RWPE2 (cell line): ENCODE data around the gene CCL7.

ENCODE experiments used
- ATAC-seq: fragments of 200-7000 bp; cut with Tn5 transposase; 3 replicates; pipeline ENCODE4 v1.9.1; 2021; ENCODE audit warnings: low read depth
- DNase-seq: peaks from one replicate; pipeline ENCODE4 v3.0.0-alpha.2; 2020; ENCODE audit warnings: low spot score
- H3K27ac ChIP-seq: fragments of 450-650 bp; 2 replicates; pipeline ENCODE4 v1.5.1; 2017; ENCODE audit warnings: mild to moderate bottlenecking; ENCODE audit not compliant: poor library complexity, severe bottlenecking
- H3K27me3 ChIP-seq: fragments of 250-450 bp; sonication (Bioruptor Pico); 2 replicates; pipeline ENCODE4 v1.5.1; 2021; ENCODE audit warnings: mild to moderate bottlenecking, moderate library complexity; ENCODE audit not compliant: insufficient read depth, poor library complexity, severe bottlenecking
- H3K36me3 ChIP-seq: fragments of 250-450 bp; sonication (Bioruptor Pico); 2 replicates; pipeline ENCODE4 v1.5.1; 2020; ENCODE audit warnings: low read depth, mild to moderate bottlenecking, moderate library complexity
- H3K4me1 ChIP-seq: fragments of 250-450 bp; sonication (Bioruptor Pico); 2 replicates; pipeline ENCODE4 v1.5.1; 2021; ENCODE audit warnings: mild to moderate bottlenecking, moderate library complexity; ENCODE audit not compliant: insufficient read depth, poor library complexity, severe bottlenecking
- H3K4me3 ChIP-seq: fragments of 250-450 bp; sonication (Bioruptor Pico); 2 replicates; pipeline ENCODE4 v1.5.1; 2021; ENCODE audit warnings: mild to moderate bottlenecking, moderate library complexity; ENCODE audit not compliant: severe bottlenecking
- H3K9me3 ChIP-seq: fragments of 250-450 bp; sonication (Bioruptor Pico); 2 replicates; pipeline ENCODE4 v1.5.1; 2021; ENCODE audit warnings: mild to moderate bottlenecking, moderate library complexity; ENCODE audit not compliant: severe bottlenecking
- TF ChIP-seq, protein P1 (sequence below): fragments of 450-650 bp; IDR thresholded peaks from one replicate; pipeline ENCODE4 v1.5.1; 2017; ENCODE audit warnings: mild to moderate bottlenecking, moderate library complexity; ENCODE audit not compliant: poor library complexity, severe bottlenecking

The CCL7 gene

DNA sequence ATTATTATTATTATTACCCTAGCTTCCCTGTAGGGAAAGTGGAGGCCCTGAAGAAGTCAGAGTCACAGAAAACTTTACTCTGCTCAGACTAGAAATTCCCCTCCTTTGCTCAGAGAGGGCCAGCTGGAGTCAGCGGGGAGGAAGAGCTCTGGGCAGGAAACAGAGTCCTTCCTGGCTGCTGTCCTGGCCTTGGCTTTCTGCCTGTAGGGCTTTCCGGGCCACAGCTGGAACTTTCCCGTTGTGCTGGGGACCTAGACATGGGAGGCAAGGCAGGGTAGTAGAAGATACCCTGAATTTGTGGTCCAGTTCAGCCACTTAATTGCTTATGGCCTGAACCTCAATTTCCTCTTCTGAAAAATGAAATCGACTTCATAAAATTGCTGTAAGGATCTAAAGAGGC lies 29.0 kb upstream of the CCL7 start:
- Histone ChIP-seq H3K4me1 (no peaks in the 10 kb centered on the region), H3K27me3 (no peaks in the 10 kb centered on the region), H3K36me3 (no peaks in the 10 kb centered on the region), H3K27ac (no peak overlapping the region), H3K9me3 (no peaks in the 10 kb centered on the region), H3K4me3 (no peak overlapping the region)
- TF ChIP-seq, protein P1, sequence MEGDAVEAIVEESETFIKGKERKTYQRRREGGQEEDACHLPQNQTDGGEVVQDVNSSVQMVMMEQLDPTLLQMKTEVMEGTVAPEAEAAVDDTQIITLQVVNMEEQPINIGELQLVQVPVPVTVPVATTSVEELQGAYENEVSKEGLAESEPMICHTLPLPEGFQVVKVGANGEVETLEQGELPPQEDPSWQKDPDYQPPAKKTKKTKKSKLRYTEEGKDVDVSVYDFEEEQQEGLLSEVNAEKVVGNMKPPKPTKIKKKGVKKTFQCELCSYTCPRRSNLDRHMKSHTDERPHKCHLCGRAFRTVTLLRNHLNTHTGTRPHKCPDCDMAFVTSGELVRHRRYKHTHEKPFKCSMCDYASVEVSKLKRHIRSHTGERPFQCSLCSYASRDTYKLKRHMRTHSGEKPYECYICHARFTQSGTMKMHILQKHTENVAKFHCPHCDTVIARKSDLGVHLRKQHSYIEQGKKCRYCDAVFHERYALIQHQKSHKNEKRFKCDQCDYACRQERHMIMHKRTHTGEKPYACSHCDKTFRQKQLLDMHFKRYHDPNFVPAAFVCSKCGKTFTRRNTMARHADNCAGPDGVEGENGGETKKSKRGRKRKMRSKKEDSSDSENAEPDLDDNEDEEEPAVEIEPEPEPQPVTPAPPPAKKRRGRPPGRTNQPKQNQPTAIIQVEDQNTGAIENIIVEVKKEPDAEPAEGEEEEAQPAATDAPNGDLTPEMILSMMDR = no peak
- ATAC-seq = no peak
- no peak for DNase-seq

DNA sequence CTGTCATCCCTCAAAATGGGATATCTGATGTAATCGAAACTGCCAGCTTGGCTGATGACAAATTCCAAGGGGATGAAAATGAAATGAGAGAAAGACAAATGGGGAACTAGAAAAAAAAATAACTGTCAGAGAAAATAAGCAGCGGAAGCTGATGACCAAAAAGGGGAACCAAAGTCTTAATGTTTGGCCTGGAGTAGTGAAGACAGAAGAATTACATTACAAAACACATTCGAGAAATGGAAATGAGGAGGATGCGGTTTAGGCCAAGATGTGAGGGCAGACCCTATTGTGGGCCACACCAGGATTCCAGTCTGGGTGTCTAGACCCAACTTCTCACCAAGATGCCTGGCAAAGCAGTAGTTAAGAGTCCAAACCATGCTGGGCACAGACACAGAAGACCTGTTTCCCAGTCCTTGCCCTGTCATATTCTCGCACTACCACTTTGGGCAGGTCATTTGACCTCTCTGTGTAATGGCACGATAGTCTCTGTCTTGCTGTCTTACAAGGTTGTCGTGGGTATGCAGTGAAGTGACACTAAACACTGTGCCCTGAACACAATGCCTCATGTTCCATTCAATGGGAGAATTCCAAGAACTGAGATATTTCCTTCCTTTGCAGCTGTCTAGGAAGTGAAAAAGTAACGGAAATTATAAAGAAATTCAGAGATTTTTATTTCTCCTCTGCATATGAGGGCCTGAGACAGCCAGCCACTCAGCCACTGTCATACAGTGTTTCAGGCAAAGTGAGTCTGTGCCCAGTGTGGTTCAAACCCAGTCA lies 27.2 kb upstream of the CCL7 start:
- TF ChIP-seq, protein P1 = no peak

DNA sequence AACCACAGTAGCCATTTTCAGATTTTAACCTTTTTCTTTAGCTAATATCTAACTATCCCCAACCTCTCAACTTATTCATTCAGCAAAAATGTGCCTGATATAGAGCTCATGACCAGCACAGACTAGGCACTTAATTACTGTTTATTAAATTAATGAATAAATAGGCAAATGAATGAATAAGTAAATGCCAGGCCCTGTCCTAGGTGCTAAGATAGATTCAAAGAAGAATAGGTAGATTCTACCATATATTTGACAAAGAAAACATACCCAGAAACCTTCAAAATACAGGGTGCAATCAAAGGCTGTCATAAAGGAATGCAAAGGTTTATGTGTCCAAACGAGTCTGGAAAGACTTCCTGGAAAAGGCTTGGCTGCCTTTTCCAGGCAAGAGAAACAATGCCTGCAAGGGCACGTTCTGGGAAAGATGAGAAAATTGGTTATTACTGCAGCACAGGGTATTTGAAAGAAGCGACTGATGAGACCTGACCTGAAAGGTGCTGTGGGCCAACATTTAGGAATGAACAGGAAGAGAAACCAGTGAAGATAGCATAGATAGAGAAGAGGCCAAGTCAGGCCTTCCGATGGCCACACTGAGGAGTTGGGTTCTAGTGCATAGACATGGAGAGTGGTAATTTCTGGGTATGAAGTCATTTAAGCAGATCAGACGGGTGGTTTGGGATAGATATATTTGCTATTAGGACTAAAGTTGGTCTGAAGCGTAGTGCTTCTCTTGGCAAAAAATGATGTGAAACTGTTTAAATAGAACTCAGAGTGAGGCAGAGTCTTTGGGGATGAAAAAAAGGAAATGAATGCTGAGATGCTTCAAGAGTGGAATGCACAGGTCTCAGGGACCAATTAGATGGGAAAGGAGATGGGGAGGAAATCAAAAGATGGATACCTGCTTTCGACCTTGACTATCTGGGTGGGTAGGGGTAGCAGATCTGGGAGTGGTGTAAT lies 26.4 kb upstream of the CCL7 start:
- no peak overlapping the region for H3K4me3 ChIP-seq
- ATAC-seq (no peak), DNase-seq (no peak)
- H3K27me3 ChIP-seq = no peaks in the 10 kb centered on the region
- no peaks in the 10 kb centered on the region for H3K4me1 ChIP-seq
- TF ChIP-seq, protein P1 = no peak
- no peaks in the 10 kb centered on the region for H3K9me3 ChIP-seq
- no peak overlapping the region for H3K27ac ChIP-seq
- no peaks in the 10 kb centered on the region for H3K36me3 ChIP-seq

More for the DNA sequence above, 27.2 kb upstream of the CCL7 start:
- Histone ChIP-seq H3K9me3 (no peaks in the 10 kb centered on the region), H3K4me1 (no peaks in the 10 kb centered on the region), H3K27me3 (no peaks in the 10 kb centered on the region), H3K4me3 (no peak overlapping the region), H3K27ac (no peak overlapping the region), H3K36me3 (no peaks in the 10 kb centered on the region)
- DNase-seq (no peak), ATAC-seq (no peak)

DNA sequence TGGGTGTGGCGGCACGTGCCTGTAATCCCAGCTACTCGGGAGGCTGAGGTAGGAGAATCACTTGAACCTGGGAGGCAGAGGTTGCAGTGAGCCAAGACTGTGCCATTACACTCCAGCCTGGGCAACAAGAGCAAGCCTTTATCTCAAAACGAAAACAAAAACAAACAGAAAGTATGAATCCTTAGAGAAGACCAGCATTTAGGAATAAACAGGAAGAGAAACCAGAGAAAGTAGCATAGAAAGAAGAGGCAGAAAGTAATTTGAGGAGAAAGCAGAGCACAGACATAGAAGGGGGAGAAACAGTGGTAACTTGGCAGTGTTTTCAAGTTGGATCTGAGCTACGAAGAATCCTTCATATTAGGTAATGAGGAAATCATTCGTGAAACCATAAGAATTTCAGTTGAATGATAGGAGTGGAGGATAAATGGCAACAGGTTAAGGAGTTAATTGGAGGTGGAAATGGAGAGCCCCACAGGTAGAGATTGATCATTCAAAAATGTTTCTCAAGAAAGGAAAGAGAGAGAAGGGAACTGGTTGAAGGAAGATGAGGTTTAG lies 24.6 kb upstream of the CCL7 start:
- Histone ChIP-seq H3K4me3 (no peak overlapping the region), H3K27ac (no peak overlapping the region), H3K9me3 (no peaks in the 10 kb centered on the region), H3K36me3 (no peaks in the 10 kb centered on the region), H3K27me3 (no peaks in the 10 kb centered on the region), H3K4me1 (no peaks in the 10 kb centered on the region)
- DNase-seq (no peak), ATAC-seq (no peak)
- TF ChIP-seq, protein P1 = no peak
